IPS-18c (cell line): ENCODE measurements around the gene PRKCH.

Experiments used
- H3K4me3 ChIP-seq: 2 replicates; pipeline ENCODE4 v1.7.0; 2013; ENCODE audit warnings: low read depth, mild to moderate bottlenecking, low read length, moderate library complexity; ENCODE audit not compliant: insufficient read depth
- H3K9me3 ChIP-seq: one replicate; pipeline ENCODE4 v1.6.1; 2013; ENCODE audit warnings: mild to moderate bottlenecking, low read length, moderate library complexity; ENCODE audit not compliant: control insufficient read depth, insufficient read depth

The PRKCH gene

DNA sequence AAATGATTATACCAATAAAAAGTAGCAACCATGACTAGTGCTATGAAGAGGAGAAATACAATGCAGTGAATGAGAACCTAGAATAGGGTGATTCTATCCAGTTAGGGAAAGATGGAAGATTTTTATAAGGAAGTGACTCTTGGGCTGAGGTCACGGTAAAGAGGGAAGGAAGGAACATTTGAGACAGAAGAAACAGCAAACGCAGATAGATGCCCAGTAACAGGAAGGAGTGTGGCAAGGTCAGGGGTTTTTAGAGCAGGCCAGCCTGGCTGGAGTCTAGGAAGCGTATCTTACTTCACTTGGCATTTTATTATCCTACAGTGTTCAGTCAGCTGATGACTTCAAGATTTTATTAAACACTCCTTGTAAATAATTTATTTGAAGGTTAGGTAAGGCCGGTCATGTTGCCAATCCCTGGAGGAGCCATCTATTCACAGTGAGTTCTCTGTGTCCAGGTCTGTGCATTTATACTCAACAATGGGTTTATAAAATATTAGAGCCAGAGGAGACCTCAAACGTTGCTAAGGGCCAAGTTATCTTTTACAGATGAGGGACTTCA, 170.6 kb downstream of the PRKCH start:
- peaks cover 2% of the 10 kb centered on the region for H3K9me3 ChIP-seq
- no peak overlapping the region for H3K4me3 ChIP-seq

DNA sequence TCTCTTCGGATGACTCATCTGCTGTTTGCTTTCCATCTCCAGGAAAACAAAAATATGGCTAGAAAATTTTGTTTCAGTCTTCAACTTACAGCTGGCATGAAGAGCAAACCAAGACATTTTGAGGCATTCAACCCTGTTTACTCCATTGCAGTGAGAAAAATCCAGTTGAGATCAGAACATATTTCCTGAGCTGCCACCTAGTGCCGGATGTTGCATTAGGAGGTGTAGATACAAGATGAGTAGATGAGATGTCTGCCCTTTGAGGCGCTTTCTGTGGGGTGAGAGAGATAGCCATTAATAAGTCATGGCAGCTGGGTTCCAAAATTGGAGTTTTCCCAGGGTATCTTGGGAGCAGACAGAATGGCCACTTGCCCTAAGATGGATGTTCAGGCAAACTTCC, 171.1 kb downstream of the PRKCH start:
- Histone ChIP-seq H3K4me3 (no peak overlapping the region), H3K9me3 (no peaks in the 10 kb centered on the region)

GRCh38 chr14:61493239-61493638, 171.9 kb downstream of the PRKCH start:
- H3K9me3 ChIP-seq = no peaks in the 10 kb centered on the region
- no peak overlapping the region for H3K4me3 ChIP-seq

- H3K9me3 ChIP-seq = no peaks in the 10 kb centered on the region
- H3K4me3 ChIP-seq = no peak overlapping the region
Observed at GRCh38 chr14:61494018-61494417, 172.6 kb downstream of the PRKCH start.

GRCh38 chr14:61495809-61496208, 174.4 kb downstream of the PRKCH start:
- H3K9me3 ChIP-seq = no peaks in the 10 kb centered on the region

GRCh38 chr14:61498303-61498702, 176.9 kb downstream of the PRKCH start:
- Histone ChIP-seq H3K9me3 (no peaks in the 10 kb centered on the region), H3K4me3 (no peak overlapping the region)

More at GRCh38 chr14:61495809-61496208, 174.4 kb downstream of the PRKCH start:
- H3K4me3 ChIP-seq = no peak overlapping the region

GRCh38 chr14:61498811-61499210, 177.4 kb downstream of the PRKCH start:
- Histone ChIP-seq H3K9me3 (no peaks in the 10 kb centered on the region), H3K4me3 (no peak overlapping the region)

- Histone ChIP-seq H3K9me3 (no peaks in the 10 kb centered on the region), H3K4me3 (no peak overlapping the region)
Observed at GRCh38 chr14:61499991-61500390, 178.6 kb downstream of the PRKCH start.

DNA sequence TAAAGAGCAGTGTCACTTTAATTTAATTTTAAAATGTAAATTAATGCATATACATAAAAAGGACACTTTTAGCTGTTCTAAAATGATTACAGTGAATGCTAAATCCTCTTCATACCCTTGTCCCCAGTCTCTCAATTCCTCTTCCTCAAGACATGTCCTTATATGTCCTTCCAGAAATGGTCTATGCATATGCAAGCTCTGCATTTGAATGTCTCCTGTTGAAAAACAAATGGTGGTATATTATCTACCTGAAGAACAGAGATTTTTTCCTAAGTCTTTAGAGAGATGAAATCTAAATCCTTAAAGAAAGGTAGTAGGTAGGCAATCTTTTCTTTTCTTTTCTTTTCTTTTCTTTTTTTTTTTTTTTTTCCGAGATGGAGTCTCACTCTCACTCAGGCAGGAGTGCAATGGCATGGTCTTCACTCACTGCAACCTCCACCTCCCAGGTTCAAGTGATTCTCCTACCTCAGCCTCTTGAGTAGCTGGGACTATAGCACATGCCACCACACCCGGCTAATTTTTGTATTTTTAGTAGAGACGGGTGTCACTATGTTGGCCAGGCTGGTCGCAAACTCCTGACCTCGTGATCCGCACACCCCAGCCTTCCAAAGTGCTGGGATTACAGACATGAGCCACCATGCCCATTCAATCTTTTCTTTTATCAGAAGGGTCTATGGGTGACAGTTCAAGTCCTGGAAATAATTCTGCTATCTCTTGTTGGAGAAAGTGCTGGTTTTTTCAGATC, 180.5 kb downstream of the PRKCH start:
- Histone ChIP-seq H3K4me3 (no peak overlapping the region), H3K9me3 (no peaks in the 10 kb centered on the region)

GRCh38 chr14:61502459-61503093, 181.2 kb downstream of the PRKCH start:
- no peaks in the 10 kb centered on the region for H3K9me3 ChIP-seq
- H3K4me3 ChIP-seq = no peak overlapping the region; the same call in 1 of the 2 replicates

DNA sequence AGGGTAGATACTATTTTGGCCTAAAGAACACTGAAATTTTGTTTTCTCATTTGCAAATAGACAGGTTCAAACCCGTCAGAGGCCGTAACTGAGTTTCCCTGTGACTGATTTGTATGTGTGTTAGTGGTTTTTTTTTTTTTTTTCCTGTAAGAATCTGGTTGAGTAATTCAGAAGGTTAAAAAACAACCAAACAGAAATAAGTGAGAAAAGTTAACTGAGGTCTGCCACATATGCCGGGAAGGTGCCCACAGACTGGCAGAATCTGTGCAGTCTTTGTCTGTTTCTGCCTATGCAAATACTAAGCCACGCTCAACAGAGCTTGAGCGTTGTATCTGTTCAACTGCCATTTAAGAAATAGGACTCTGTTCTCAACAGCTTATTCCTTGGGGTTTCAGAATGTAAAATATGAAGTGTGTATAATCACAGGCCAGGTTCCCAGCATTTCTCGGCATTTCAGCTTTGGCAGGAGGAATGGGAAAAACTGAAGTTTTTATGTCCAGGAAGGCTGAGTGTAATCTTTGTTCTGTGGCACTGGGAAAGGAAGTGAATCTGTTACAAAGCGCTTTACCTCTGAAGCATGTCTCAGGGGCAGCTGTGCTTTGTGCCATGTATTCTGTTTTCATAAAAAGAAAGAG, 181.9 kb downstream of the PRKCH start:
- no peaks in the 10 kb centered on the region for H3K9me3 ChIP-seq
- H3K4me3 ChIP-seq = no peak overlapping the region

- H3K9me3 ChIP-seq = no peaks in the 10 kb centered on the region
Observed at GRCh38 chr14:61504901-61505300, 183.5 kb downstream of the PRKCH start.

DNA sequence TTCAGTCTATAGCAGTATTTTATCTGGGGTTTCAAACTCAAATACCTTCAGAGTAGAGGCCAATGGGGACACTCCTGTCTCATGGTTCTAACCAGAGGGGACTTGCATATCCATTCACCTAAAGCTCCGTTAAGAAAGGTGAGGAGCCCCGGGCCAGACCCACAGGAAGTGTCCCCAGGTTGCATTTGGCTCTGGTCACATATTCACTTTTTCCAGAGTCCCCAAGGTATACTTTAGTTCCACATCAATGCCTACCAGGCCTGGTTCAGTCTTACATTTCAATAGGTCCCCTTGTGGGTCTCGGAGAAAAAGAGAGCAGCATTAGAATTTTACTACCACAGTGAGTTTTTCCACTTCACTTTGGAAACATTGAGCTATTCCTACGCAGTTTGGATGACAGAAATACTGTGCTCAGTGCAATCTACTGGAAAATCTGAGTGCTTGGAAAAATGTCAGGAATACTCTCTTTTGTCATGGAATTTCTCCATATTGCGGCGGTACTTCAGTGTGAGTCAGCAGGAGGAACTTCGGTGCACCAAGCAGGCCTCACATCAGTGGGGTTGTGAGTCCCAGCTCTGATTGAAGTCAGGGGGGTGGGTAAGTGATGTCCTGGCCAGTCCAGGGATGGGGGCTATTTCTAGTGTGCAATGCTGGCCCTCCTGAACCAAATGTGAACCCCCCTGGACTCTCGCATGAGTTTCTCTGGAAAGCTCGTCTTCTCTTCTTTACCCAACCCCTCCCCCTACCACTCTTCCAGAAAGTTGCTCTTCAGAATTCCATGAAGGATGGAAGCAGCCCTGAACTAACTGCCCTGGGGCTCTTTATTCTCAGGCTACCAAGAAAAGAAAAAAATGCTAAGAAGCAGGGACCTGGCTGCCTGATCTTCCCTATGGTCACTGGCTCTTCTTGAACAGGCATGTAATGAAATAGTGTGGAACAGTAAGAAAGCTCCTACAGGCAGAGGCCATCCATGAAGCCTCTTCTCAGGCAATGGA, 184.7 kb downstream of the PRKCH start:
- Histone ChIP-seq H3K4me3 (no peak overlapping the region), H3K9me3 (no peaks in the 10 kb centered on the region)

More at GRCh38 chr14:61504901-61505300, 183.5 kb downstream of the PRKCH start:
- H3K4me3 ChIP-seq = no peak overlapping the region

DNA sequence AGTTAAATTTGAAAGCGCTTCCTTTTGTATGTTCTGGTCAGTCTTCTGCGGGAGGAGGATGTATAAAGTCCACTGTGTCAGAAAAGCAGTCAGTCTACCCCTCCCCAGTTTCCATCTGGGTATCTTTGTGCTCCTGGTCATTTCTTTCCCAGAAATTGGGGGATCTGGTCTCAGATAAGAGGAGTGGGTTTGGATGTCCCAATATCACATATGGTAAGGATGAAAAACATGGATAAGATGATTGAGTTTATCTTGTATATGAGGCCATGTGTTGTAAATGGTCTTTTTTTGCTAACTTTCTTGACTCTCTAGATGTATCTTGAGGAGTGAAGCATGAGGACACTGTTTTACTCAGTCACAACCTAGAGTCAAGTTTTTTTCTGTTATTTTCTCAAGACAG, 187.1 kb downstream of the PRKCH start:
- Histone ChIP-seq H3K4me3 (no peak overlapping the region; the same call in 1 of the 2 replicates), H3K9me3 (no peaks in the 10 kb centered on the region)

DNA sequence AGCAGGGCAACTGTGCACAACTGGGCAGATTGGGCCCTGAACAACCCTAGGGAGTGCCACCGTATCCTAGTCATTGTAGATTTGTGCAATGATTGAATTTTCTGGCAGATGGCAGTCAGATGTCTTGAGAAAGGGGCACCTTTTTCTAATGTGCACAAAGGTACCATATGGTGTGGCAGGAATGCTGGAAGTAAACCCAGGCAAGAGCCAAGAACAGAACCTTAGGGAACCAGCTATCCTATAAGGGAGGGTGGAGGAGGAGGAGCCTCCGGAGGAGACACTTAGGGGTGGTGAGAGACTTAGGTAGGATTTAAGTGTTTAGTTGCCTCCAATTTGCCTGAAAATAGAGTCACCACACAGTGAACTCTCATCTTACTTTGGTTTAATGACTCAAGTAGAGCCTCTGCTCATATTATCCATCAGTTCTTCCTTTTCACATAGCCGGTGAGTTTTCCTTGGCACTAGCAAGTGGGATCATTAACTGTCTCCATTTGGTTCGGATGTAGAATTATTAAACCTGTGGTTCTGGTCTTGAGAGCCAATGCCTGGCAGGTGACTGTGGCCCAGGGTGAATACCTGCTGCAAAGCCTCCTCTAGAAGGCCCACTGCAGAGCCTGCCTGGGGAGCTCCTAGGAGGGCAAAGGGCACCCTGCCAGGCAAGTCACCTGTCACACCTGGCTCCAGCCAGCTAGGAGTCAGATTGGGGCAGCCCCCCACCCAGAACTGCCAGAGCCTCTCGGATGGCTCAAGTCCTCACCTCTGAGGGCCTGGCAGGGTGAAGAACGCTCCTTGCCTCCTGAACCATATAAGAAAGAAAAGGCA, 189.6 kb downstream of the PRKCH start:
- Histone ChIP-seq H3K4me3 (no peak overlapping the region), H3K9me3 (no peaks in the 10 kb centered on the region)

GRCh38 chr14:61511558-61511948, 190.2 kb downstream of the PRKCH start:
- no peaks in the 10 kb centered on the region for H3K9me3 ChIP-seq
- no peak overlapping the region for H3K4me3 ChIP-seq
